WTC11 (cell line): ENCODE data around the gene GTSE1. TPM values are rescaled to one million over a fixed set of nuclear protein-coding genes. Genes with fewer than 3 reads are reported as not detected.
A peak's percentile ranks its signal among the peaks of the same experiment; 100 is the strongest.

ENCODE experiments used
- ATAC-seq: fragments of 200-7000 bp; cut with Tn5 transposase; 2 replicates; pipeline ENCODE4 v1.10.0; 2021; ENCODE audit warnings: mild to moderate bottlenecking, moderate library complexity
- CTCF ChIA-PET: fragments of 300-600 bp; sonication (Branson Sonifier 250); formaldehyde crosslinking; loops from one replicate; lab custom pipeline; 2021; ENCODE audit warnings: antibody characterized with exemption; lab: Charles Lee
- POLR2A ChIA-PET: fragments of 350-600 bp; sonication (Branson Sonifier 250); formaldehyde crosslinking; loops from one replicate; lab custom pipeline; 2021; ENCODE audit warnings: antibody characterized with exemption; lab: Charles Lee
- DNase-seq: peaks from one replicate; pipeline ENCODE4 v3.0.0; 2021; ENCODE audit warnings: low spot score
- H3K27ac Mint-ChIP-seq: 2 replicates; pipeline ENCODE4 v1.8.0; 2021; ENCODE audit warnings: mixed read lengths
- H3K27me3 Mint-ChIP-seq: 2 replicates; pipeline ENCODE4 v1.8.0; 2021; ENCODE audit warnings: low read depth, mild to moderate bottlenecking, moderate library complexity, mixed read lengths
- H3K36me3 Mint-ChIP-seq: 2 replicates; pipeline ENCODE4 v1.8.0; 2021; ENCODE audit warnings: mixed read lengths
- H3K4me1 Mint-ChIP-seq: 2 replicates; pipeline ENCODE4 v1.8.0; 2022; ENCODE audit warnings: mixed read lengths
- H3K4me3 Mint-ChIP-seq: 2 replicates; pipeline ENCODE4 v1.8.0; 2021; ENCODE audit warnings: mild to moderate bottlenecking, moderate library complexity, mixed read lengths
- H3K9me3 Mint-ChIP-seq: 2 replicates; pipeline ENCODE4 v1.8.0; 2021; ENCODE audit warnings: mixed read lengths
- ATF6 ChIP-seq: sonication (generic); formaldehyde crosslinking; IDR thresholded peaks from 2 replicates; pipeline ENCODE4 v1.8.1; 2023; ENCODE audit warnings: mild to moderate bottlenecking, missing genetic modification reagents
- CBFB ChIP-seq: sonication (generic); formaldehyde crosslinking; IDR thresholded peaks from 2 replicates; pipeline ENCODE4 v1.8.1; 2022; ENCODE audit warnings: mild to moderate bottlenecking, low read depth, missing genetic modification reagents
- CTCF ChIP-seq: fragments of 200-600 bp; IDR thresholded peaks from 2 replicates; pipeline ENCODE4 v1.8.0; 2022; ENCODE audit warnings: antibody characterized with exemption
- ERG ChIP-seq: fragments of 250-450 bp; sonication (Bioruptor Pico); IDR thresholded peaks from 2 replicates; pipeline ENCODE4 v1.8.0; 2021; ENCODE audit warnings: mild to moderate bottlenecking
- ESRRA ChIP-seq: sonication (generic); formaldehyde crosslinking; IDR thresholded peaks from 2 replicates; pipeline ENCODE4 v1.8.1; 2022; ENCODE audit warnings: mild to moderate bottlenecking, missing genetic modification reagents, borderline replicate concordance
- FOXK1 ChIP-seq: sonication (generic); formaldehyde crosslinking; IDR thresholded peaks from 2 replicates; pipeline ENCODE4 v1.8.0; 2022; ENCODE audit warnings: mild to moderate bottlenecking, moderate library complexity, missing genetic modification reagents
- NFYB ChIP-seq: sonication (generic); formaldehyde crosslinking; conservative IDR thresholded peaks from 2 replicates; pipeline ENCODE4 v1.8.0; 2022; ENCODE audit warnings: low read depth, missing genetic modification reagents
- NR2C2 ChIP-seq: sonication (generic); formaldehyde crosslinking; IDR thresholded peaks from 2 replicates; pipeline ENCODE4 v1.8.0; 2022; ENCODE audit warnings: mild to moderate bottlenecking, missing genetic modification reagents
- USF1 ChIP-seq: sonication (generic); formaldehyde crosslinking; IDR thresholded peaks from 2 replicates; pipeline ENCODE4 v1.8.0; 2022; ENCODE audit warnings: mild to moderate bottlenecking, missing genetic modification reagents
- ZNF232 ChIP-seq: sonication (generic); formaldehyde crosslinking; IDR thresholded peaks from 2 replicates; pipeline ENCODE4 v1.8.0; 2022; ENCODE audit warnings: mild to moderate bottlenecking, missing genetic modification reagents
- total RNA-seq: library from RNA; stranded (reverse); gene quantifications from 3 replicates; pipeline ENCODE4 v1.2.3, GENCODE V29; 2021
- TF ChIP-seq, protein P1 (sequence below): sonication (generic); formaldehyde crosslinking; IDR thresholded peaks from 2 replicates; pipeline ENCODE4 v1.8.1; 2022; ENCODE audit warnings: missing genetic modification reagents, borderline replicate concordance
- TF ChIP-seq, protein P2 (sequence below): sonication (generic); formaldehyde crosslinking; IDR thresholded peaks from 2 replicates; pipeline ENCODE4 v1.8.1; 2023; ENCODE audit warnings: mild to moderate bottlenecking, missing genetic modification reagents, moderate library complexity
- TF ChIP-seq, protein P3 (sequence below): sonication (generic); formaldehyde crosslinking; IDR thresholded peaks from 2 replicates; pipeline ENCODE4 v1.8.0; 2022; ENCODE audit warnings: mild to moderate bottlenecking, missing genetic modification reagents

GTSE1 gene
- total RNA-seq, 1 experiment from 2014 or later: 56.1 TPM

DNA sequence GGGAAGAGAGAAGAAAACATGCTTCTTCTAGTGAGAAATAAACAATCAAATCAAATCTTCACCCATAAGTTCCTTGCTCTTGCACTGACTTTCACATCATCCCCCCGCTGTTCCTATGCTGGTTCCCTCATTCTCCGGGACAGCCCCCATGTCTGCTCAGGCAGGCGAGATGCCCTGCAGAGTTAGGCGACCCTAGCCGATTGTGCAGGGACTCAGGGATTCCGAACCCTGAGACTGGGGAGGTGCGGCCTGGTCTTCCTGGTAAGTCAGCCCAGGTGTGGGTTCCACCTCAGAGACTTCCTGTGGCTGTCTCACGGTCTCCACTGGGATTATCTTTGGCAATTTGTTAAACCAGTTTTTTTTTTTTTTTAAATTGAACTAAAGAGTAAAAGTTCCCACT is 22.3 kb upstream of the GTSE1 start:
- ChIA-PET CTCF (no interaction called here), POLR2A (no interaction called here)
- TF ChIP-seq CTCF (no peak), FOXK1 (no peak), ZNF232 (CRISPR knock-in tag) (no peak), NR2C2 (no peak), ATF6 (CRISPR knock-in tag) (no peak), ESRRA (CRISPR knock-in tag) (no peak), CBFB (CRISPR knock-in tag) (no peak)
- TF ChIP-seq, protein P1, sequence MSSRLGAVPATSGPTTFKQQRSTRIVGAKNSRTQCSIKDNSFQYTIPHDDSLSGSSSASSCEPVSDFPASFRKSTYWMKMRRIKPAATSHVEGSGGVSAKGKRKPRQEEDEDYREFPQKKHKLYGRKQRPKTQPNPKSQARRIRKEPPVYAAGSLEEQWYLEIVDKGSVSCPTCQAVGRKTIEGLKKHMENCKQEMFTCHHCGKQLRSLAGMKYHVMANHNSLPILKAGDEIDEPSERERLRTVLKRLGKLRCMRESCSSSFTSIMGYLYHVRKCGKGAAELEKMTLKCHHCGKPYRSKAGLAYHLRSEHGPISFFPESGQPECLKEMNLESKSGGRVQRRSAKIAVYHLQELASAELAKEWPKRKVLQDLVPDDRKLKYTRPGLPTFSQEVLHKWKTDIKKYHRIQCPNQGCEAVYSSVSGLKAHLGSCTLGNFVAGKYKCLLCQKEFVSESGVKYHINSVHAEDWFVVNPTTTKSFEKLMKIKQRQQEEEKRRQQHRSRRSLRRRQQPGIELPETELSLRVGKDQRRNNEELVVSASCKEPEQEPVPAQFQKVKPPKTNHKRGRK (CRISPR knock-in tag): no peak
- no peak overlapping the region for H3K27ac Mint-ChIP-seq
- no peaks in the 10 kb centered on the region for H3K27me3 Mint-ChIP-seq
- DNase-seq: no peak
- H3K4me3 Mint-ChIP-seq: no peak overlapping the region
- ATAC-seq: no peak
- no peaks in the 10 kb centered on the region; the same call in 1 of the 2 replicates for H3K4me1 Mint-ChIP-seq
- H3K9me3 Mint-ChIP-seq: peaks cover 7% of the 10 kb centered on the region
- H3K36me3 Mint-ChIP-seq: peaks cover 28% of the 10 kb centered on the region

DNA sequence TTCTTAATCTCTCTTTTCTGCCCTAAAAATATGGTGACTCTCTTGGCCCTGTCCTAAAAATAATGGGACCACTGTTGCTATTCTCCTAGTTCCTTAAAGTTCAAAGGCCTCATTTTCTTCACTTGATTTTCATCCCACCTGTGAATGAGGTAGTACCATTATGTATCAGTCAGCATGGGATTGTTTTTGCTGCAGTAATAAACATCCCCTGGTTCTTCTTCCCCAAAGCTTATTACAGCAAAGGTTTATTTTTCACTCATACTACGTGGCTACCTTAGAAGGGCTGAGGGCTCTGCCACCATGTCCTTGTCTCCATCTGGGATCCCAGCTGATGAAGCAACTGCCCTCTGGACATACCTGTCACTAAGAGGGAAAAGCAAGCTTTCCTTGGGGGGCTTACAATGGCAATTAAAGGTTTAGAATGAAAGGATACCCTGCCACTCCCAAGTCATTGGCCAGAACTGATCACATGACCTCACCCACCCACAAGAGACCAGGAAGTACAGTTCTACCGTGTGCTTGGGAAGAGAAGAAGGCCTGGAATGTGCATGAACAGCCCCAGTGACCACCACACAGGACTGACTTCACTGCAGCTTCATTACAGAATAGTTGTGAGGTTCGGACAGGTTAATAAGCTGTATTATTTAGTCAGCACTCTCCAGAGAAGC is 21.1 kb upstream of the GTSE1 start:
- CTCF ChIA-PET: no interaction called here
- no peaks in the 10 kb centered on the region for H3K27me3 Mint-ChIP-seq
- no peak for DNase-seq

More for the DNA sequence above, 21.1 kb upstream of the GTSE1 start:
- no peak for TF ChIP-seq ERG (CRISPR knock-in tag)
- peak; percentile 29; the same call in 1 of the 2 replicates for TF ChIP-seq USF1
- TF ChIP-seq, protein P2, sequence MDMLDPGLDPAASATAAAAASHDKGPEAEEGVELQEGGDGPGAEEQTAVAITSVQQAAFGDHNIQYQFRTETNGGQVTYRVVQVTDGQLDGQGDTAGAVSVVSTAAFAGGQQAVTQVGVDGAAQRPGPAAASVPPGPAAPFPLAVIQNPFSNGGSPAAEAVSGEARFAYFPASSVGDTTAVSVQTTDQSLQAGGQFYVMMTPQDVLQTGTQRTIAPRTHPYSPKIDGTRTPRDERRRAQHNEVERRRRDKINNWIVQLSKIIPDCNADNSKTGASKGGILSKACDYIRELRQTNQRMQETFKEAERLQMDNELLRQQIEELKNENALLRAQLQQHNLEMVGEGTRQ (CRISPR knock-in tag): peak; percentile 60; the same call in 1 of the 2 replicates
- TF ChIP-seq, protein P3, sequence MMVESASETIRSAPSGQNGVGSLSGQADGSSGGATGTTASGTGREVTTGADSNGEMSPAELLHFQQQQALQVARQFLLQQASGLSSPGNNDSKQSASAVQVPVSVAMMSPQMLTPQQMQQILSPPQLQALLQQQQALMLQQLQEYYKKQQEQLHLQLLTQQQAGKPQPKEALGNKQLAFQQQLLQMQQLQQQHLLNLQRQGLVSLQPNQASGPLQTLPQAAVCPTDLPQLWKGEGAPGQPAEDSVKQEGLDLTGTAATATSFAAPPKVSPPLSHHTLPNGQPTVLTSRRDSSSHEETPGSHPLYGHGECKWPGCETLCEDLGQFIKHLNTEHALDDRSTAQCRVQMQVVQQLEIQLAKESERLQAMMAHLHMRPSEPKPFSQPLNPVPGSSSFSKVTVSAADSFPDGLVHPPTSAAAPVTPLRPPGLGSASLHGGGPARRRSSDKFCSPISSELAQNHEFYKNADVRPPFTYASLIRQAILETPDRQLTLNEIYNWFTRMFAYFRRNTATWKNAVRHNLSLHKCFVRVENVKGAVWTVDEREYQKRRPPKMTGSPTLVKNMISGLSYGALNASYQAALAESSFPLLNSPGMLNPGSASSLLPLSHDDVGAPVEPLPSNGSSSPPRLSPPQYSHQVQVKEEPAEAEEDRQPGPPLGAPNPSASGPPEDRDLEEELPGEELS (CRISPR knock-in tag): no peak
- peak; percentile 43 for TF ChIP-seq NFYB (CRISPR knock-in tag)
- no peak overlapping the region for H3K27ac Mint-ChIP-seq
- POLR2A ChIA-PET: no interaction called here
- H3K36me3 Mint-ChIP-seq: peaks cover 28% of the 10 kb centered on the region
- H3K9me3 Mint-ChIP-seq: peaks cover 7% of the 10 kb centered on the region
- no peak for ATAC-seq
- H3K4me3 Mint-ChIP-seq: no peak overlapping the region
- no peaks in the 10 kb centered on the region for H3K4me1 Mint-ChIP-seq
